CD14-positive monocyte (primary cell): Measurements from ENCODE around the gene RGS7. TPM values are rescaled to one million over a fixed set of nuclear protein-coding genes. Genes with fewer than 3 reads are reported as not detected.
A peak's percentile ranks its signal among the peaks of the same experiment; 100 is the strongest.
"Not testable (repeated sequence)": the region's sequence is repeated elsewhere in the genome, so short reads cannot be mapped to it uniquely, and the experiment has no call there.

ENCODE experiments used
- DNase-seq, 3 donors: peaks; one replicate each; pipeline ENCODE4 v3.0.0-alpha.2; 2011 to 2022
- H2AFZ ChIP-seq: 2 replicates; pipeline ENCODE4 v1.6.0; 2012; ENCODE audit warnings: mild to moderate bottlenecking, low read depth, low read length, inconsistent platforms; ENCODE audit not compliant: insufficient read depth, poor library complexity, severe bottlenecking
- H3K27ac ChIP-seq, 2 donors: 1 replicate in 1 of 2; 2 replicates in 1 of 2; pipeline ENCODE4 v1.5.1; 2012 to 2013; ENCODE audit warnings: low read length in 2 of 2, control low read depth in 1 of 2, inconsistent platforms in 1 of 2, low read depth in 1 of 2, mild to moderate bottlenecking in 1 of 2
- H3K27me3 ChIP-seq, 2 donors: one replicate each; pipeline versions ENCODE4 v1.6.0 to v1.6.1; 2011 to 2013; ENCODE audit warnings: low read length in 2 of 2; ENCODE audit not compliant: control insufficient read depth in 2 of 2, insufficient read depth in 2 of 2
- H3K36me3 ChIP-seq, 2 donors: replicated peaks in 1 of 2; 1 replicate in 1 of 2; 2 replicates in 1 of 2; pipeline versions ENCODE4 v1.5.1 to v1.6.1; 2012 to 2013; ENCODE audit warnings: low read length in 2 of 2, control low read depth in 1 of 2, inconsistent platforms in 1 of 2, mild to moderate bottlenecking in 1 of 2; ENCODE audit not compliant: insufficient read depth in 2 of 2, control insufficient read depth in 1 of 2
- H3K4me1 ChIP-seq, 2 donors: 1 replicate in 1 of 2; 2 replicates in 1 of 2; pipeline versions ENCODE4 v1.5.1 to v1.6.1; 2012 to 2013; ENCODE audit warnings: low read length in 2 of 2, control low read depth in 1 of 2, inconsistent platforms in 1 of 2, mild to moderate bottlenecking in 1 of 2, moderate library complexity in 1 of 2; ENCODE audit not compliant: insufficient read depth in 2 of 2, control insufficient read depth in 1 of 2
- H3K4me2 ChIP-seq: replicated peaks from 2 replicates; pipeline ENCODE3; 2012; ENCODE audit warnings: low read length, moderate library complexity, mild to moderate bottlenecking; ENCODE audit not compliant: poor library complexity, severe bottlenecking; ENCODE audit errors: extremely low read depth
- H3K4me3 ChIP-seq, 3 experiments: fragments of 200-600 bp in 1 of 3; sonication (generic) in 1 of 3; replicated peaks in 1 of 3; 1 replicate in 2 of 3; 2 replicates in 1 of 3; pipeline ENCODE4 v1.5.1; 2011 to 2013; ENCODE audit warnings: low read length in 3 of 3, mild to moderate bottlenecking in 3 of 3, control low read depth in 2 of 3, low read depth in 2 of 3, inconsistent platforms in 1 of 3, moderate library complexity in 1 of 3
- H3K79me2 ChIP-seq: 2 replicates; pipeline ENCODE4 v1.6.0; 2012; ENCODE audit warnings: mild to moderate bottlenecking, control low read depth, inconsistent platforms, low read length, moderate library complexity; ENCODE audit not compliant: insufficient read depth
- H3K9ac ChIP-seq: 2 replicates; pipeline ENCODE4 v1.6.0; 2017; ENCODE audit warnings: low read length, mild to moderate bottlenecking; ENCODE audit not compliant: insufficient read depth, poor library complexity, severe bottlenecking
- H3K9me3 ChIP-seq, 2 donors: replicated peaks in 1 of 2; 1 replicate in 1 of 2; 2 replicates in 1 of 2; pipeline versions ENCODE4 v1.5.1 to v1.6.1; 2012 to 2013; ENCODE audit warnings: low read length in 2 of 2, control low read depth in 1 of 2; ENCODE audit not compliant: control insufficient read depth in 1 of 2, insufficient read depth in 1 of 2
- H4K20me1 ChIP-seq: 2 replicates; pipeline ENCODE4 v1.6.0; 2012; ENCODE audit warnings: mild to moderate bottlenecking, low read length, control low read depth, moderate library complexity; ENCODE audit not compliant: insufficient read depth
- H3K27ac Mint-ChIP-seq, 7 donors: one replicate each; pipeline ENCODE4 v1.8.0; 2020; ENCODE audit warnings: mild to moderate bottlenecking in 7 of 7, mixed read lengths in 7 of 7, moderate library complexity in 6 of 7, inconsistent platforms in 2 of 7
- H3K27me3 Mint-ChIP-seq, 3 donors: one replicate each; pipeline ENCODE4 v1.8.0; 2021 to 2022; ENCODE audit warnings: low read depth in 3 of 3, mild to moderate bottlenecking in 3 of 3, mixed read lengths in 3 of 3, moderate library complexity in 3 of 3, inconsistent platforms in 1 of 3
- H3K36me3 Mint-ChIP-seq, 2 donors: one replicate each; pipeline ENCODE4 v1.8.0; 2020; ENCODE audit warnings: mixed read lengths in 2 of 2, inconsistent platforms in 1 of 2, mild to moderate bottlenecking in 1 of 2
- H3K4me1 Mint-ChIP-seq: one replicate; pipeline ENCODE4 v1.8.0; 2020; ENCODE audit warnings: mild to moderate bottlenecking, mixed read lengths
- H3K4me3 Mint-ChIP-seq, 2 donors: one replicate each; pipeline ENCODE4 v1.8.0; 2020; ENCODE audit warnings: mild to moderate bottlenecking in 2 of 2, mixed read lengths in 2 of 2, moderate library complexity in 1 of 2
- H3K9me3 Mint-ChIP-seq, 7 donors: one replicate each; pipeline ENCODE4 v1.8.0; 2020 to 2022; ENCODE audit warnings: mixed read lengths in 7 of 7, mild to moderate bottlenecking in 6 of 7, moderate library complexity in 6 of 7, inconsistent platforms in 2 of 7
- CTCF ChIP-seq: fragments of 200-600 bp; IDR thresholded peaks from one replicate; pipeline ENCODE4 v1.8.0; 2022; ENCODE audit warnings: antibody characterized with exemption, mild to moderate bottlenecking
- WGBS: methylation state at CpG from one replicate; pipeline ENCODE4 v1.1.5; 2013; ENCODE audit warnings: missing lambda C conversion rate; ENCODE audit not compliant: insufficient coverage; 5-methylcytosine and 5-hydroxymethylcytosine counted together
- intact Hi-C, 2 donors: fragments of 100-400 bp; cut with micrococcal nuclease; formaldehyde crosslinking; loops; one replicate each; pipeline versions ENCODE4 v1.15.0 to v1.15.1; 2023
- polyA plus RNA-seq, 3 donors: library from polyadenylated mRNA; depleted of rRNA in 1 of 3; unstranded in 2 of 3; stranded (reverse) in 1 of 3; fragments of 300-500 nt in 2 of 3; fragments of >200 nt in 1 of 3; fragmentation: Illumina TruSeq in 2 of 3; gene quantifications; 1 replicate in 2 of 3; 2 replicates in 1 of 3; pipeline ENCODE4 v1.2.3, GENCODE V29; 2012 to 2021

RGS7 gene
- polyA plus RNA-seq, 3 donors, result not detected

GRCh38 chr1:241225741-241226140 is 131.3 kb downstream of the RGS7 start:
- H3K9ac ChIP-seq, result no peak overlapping the region
- H3K79me2 ChIP-seq, result no peaks in the 10 kb centered on the region
- no CpG with 5 or more reads among the region's 1 CpG for WGBS
- H3K4me1 ChIP-seq, result no peaks in the 10 kb centered on the region
- H3K9me3 ChIP-seq, result peaks cover 4 to 7% of the 10 kb centered on the region in 2 donors
- H3K27me3 Mint-ChIP-seq, result peaks cover 0 to 1% (median 0%) of the 10 kb centered on the region in 3 donors
- H3K27me3 ChIP-seq, result no peaks in the 10 kb centered on the region
- no peak overlapping the region for H3K4me2 ChIP-seq
- no peak for TF ChIP-seq CTCF
- no peak overlapping the region for H3K27ac ChIP-seq
- no peaks in the 10 kb centered on the region for H3K36me3 Mint-ChIP-seq
- H3K9me3 Mint-ChIP-seq, result peaks cover 2 to 18% (median 4%) of the 10 kb centered on the region in 7 donors
- no peaks in the 10 kb centered on the region for H3K36me3 ChIP-seq
- no peak overlapping the region for H3K27ac Mint-ChIP-seq
- no peak overlapping the region for H3K4me3 Mint-ChIP-seq
- no peaks in the 10 kb centered on the region for H3K4me1 Mint-ChIP-seq
- intact Hi-C loops, result no loop called here
- H4K20me1 ChIP-seq, result no peaks in the 10 kb centered on the region
- H3K4me3 ChIP-seq, result no peak overlapping the region
- no peak overlapping the region for H2AFZ ChIP-seq
- DNase-seq, result no peak

GRCh38 chr1:241224189-241224588 is 132.8 kb downstream of the RGS7 start:
- H3K27me3 Mint-ChIP-seq, H3K27ac ChIP-seq, H3K4me3 ChIP-seq, intact Hi-C loops, H3K9me3 ChIP-seq, DNase-seq, H3K27me3 ChIP-seq, H3K4me2 ChIP-seq, H4K20me1 ChIP-seq, H2AFZ ChIP-seq, H3K4me1 ChIP-seq, H3K36me3 ChIP-seq, H3K4me3 Mint-ChIP-seq, H3K9ac ChIP-seq, H3K36me3 Mint-ChIP-seq, H3K4me1 Mint-ChIP-seq, H3K79me2 ChIP-seq: not testable (repeated sequence)
- Mint-ChIP-seq H3K9me3 (peaks cover 3 to 17% (median 7%) of the 10 kb centered on the region in 7 donors), H3K27ac (peak overlapping the region in 1 of 7 donors; percentile 42)
- no CpG with 5 or more reads among the region's 3 CpGs for WGBS

GRCh38 chr1:241222813-241223212 is 134.2 kb downstream of the RGS7 start:
- WGBS, result 92% methylated on average over 2 of the region's 4 CpGs

More at GRCh38 chr1:241222813-241223212, 134.2 kb downstream of the RGS7 start:
- H3K4me2 ChIP-seq, H3K9ac ChIP-seq, H3K4me1 ChIP-seq, H3K4me3 ChIP-seq, H3K9me3 ChIP-seq, H3K27me3 ChIP-seq, intact Hi-C loops, H3K79me2 ChIP-seq, H3K4me1 Mint-ChIP-seq, DNase-seq, H3K4me3 Mint-ChIP-seq, H4K20me1 ChIP-seq, H3K36me3 Mint-ChIP-seq, H3K36me3 ChIP-seq, H3K27ac ChIP-seq, H3K27ac Mint-ChIP-seq, H2AFZ ChIP-seq, H3K27me3 Mint-ChIP-seq: not testable (repeated sequence)
- H3K9me3 Mint-ChIP-seq, result peaks cover 3 to 18% (median 8%) of the 10 kb centered on the region in 7 donors
